ENCODE data around the gene SNTB2. TPM values are rescaled to one million over a fixed set of nuclear protein-coding genes. Genes with fewer than 3 reads are reported as not detected.
"Not testable (repeated sequence)": the region's sequence is repeated elsewhere in the genome, so short reads cannot be mapped to it uniquely, and the experiment has no call there.

Gene SNTB2
- total RNA-seq, 1 donor, result 35.5 TPM

DNA sequence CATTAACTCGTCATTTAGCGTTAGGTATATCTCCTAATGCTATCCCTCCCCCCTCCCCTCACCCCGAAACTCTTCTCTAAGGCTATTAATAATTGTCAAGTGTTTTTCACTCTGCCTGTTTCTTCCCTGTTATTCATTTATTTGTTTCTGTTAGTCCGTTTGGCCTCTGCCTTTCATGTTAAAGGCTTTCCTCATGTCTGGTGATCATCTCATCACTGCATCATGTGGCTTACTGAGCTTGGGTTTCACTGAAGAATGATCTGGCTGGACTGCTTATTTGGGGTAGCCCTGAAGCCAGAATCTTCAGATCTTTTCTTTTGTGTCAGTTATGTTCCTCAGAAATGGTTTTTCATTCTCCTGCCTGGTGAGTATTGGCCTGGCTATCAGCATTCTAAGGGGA is 45.0 kb upstream of the SNTB2 start:
- Histone ChIP-seq H3K27ac (ENCODE audit: low read depth, low read length) (no peak overlapping the region), H3K4me2 (ENCODE audit: insufficient read depth, low read length) (no peak overlapping the region), H3K79me2 (ENCODE audit: insufficient read depth, low read length) (peaks cover 39% of the 10 kb centered on the region), H3K4me3 (ENCODE audit: insufficient read depth, low read length) (no peak overlapping the region), H3K9me3 (ENCODE audit: low read depth, low read length) (no peaks in the 10 kb centered on the region), H2AFZ (ENCODE audit: low read length) (no peak overlapping the region), H3K36me3 (ENCODE audit: insufficient read depth, low read length) (peaks cover 69% of the 10 kb centered on the region), H4K20me1 (ENCODE audit: insufficient read depth, low read length) (no peaks in the 10 kb centered on the region), H3K4me1 (ENCODE audit: insufficient read depth, low read length) (no peaks in the 10 kb centered on the region), H3K27me3 (ENCODE audit: insufficient read depth, low read length) (no peaks in the 10 kb centered on the region)
- no peak for DNase-seq (ENCODE audit: insufficient read length, low spot score, missing footprints)
- TF ChIP-seq, protein P1, sequence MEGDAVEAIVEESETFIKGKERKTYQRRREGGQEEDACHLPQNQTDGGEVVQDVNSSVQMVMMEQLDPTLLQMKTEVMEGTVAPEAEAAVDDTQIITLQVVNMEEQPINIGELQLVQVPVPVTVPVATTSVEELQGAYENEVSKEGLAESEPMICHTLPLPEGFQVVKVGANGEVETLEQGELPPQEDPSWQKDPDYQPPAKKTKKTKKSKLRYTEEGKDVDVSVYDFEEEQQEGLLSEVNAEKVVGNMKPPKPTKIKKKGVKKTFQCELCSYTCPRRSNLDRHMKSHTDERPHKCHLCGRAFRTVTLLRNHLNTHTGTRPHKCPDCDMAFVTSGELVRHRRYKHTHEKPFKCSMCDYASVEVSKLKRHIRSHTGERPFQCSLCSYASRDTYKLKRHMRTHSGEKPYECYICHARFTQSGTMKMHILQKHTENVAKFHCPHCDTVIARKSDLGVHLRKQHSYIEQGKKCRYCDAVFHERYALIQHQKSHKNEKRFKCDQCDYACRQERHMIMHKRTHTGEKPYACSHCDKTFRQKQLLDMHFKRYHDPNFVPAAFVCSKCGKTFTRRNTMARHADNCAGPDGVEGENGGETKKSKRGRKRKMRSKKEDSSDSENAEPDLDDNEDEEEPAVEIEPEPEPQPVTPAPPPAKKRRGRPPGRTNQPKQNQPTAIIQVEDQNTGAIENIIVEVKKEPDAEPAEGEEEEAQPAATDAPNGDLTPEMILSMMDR (IDR thresholded peaks at IDR 0.05; ENCODE audit: extremely low read depth, low read depth, low read length), result no peak

DNA sequence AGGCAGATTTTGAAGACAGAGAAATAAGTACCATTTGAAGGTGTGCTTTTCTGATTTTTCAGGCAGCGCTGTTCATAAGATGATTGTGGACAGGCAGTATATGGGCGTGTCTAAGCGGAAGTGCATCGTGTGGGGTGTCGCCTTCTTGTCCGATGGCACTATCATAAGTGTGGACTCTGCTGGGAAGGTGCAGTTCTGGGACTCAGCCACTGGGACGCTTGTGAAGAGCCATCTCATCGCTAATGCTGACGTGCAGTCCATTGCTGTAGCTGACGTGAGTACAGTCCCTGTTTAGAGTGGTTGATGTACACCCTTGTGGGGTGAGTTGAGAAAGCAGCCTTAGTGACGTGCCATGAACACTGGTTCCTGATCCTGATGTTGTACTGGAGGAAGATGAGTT is 43.8 kb upstream of the SNTB2 start:
- Histone ChIP-seq H4K20me1 (ENCODE audit: insufficient read depth, low read length) (no peaks in the 10 kb centered on the region), H3K4me3 (ENCODE audit: insufficient read depth, low read length) (no peak overlapping the region), H3K4me1 (ENCODE audit: insufficient read depth, low read length) (no peaks in the 10 kb centered on the region), H3K9me3 (ENCODE audit: low read depth, low read length) (no peaks in the 10 kb centered on the region), H3K27ac (ENCODE audit: low read depth, low read length) (no peak overlapping the region), H3K27me3 (ENCODE audit: insufficient read depth, low read length) (no peaks in the 10 kb centered on the region), H3K79me2 (ENCODE audit: insufficient read depth, low read length) (peaks cover 31% of the 10 kb centered on the region), H3K36me3 (ENCODE audit: insufficient read depth, low read length) (peaks cover 57% of the 10 kb centered on the region), H3K4me2 (ENCODE audit: insufficient read depth, low read length) (no peak overlapping the region), H2AFZ (ENCODE audit: low read length) (no peak overlapping the region)
- TF ChIP-seq, protein P1 (IDR thresholded peaks at IDR 0.05; ENCODE audit: extremely low read depth, low read depth, low read length), result no peak
- no peak for DNase-seq (ENCODE audit: insufficient read length, low spot score, missing footprints)

DNA sequence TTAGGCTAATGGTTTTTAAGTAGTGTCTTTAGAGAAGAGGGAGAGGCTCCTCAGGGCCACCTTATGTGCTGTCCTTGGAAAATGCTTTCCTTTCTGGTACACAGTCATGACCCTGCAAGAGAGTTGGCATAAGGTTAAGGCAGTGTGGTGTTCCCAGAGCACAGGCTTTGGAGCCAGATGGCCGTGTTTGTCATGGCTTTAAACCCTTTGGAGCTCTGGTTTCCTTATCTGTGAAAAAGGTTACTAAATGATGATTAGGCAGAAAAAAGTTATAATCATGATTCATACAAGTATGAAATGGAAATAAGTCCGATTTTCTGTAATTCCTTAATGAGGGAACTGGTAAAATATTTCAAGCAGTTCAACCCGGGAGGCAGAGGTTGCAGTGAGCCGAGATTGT is 41.3 kb upstream of the SNTB2 start:
- no peak overlapping the region for H2AFZ ChIP-seq (ENCODE audit: low read length)
- DNase-seq (ENCODE audit: insufficient read length, low spot score, missing footprints), result peak; percentile 73
- no peaks in the 10 kb centered on the region for H4K20me1 ChIP-seq (ENCODE audit: insufficient read depth, low read length)
- H3K79me2 ChIP-seq (ENCODE audit: insufficient read depth, low read length), result peaks cover 25% of the 10 kb centered on the region
- H3K9me3 ChIP-seq (ENCODE audit: low read depth, low read length), result no peaks in the 10 kb centered on the region
- no peaks in the 10 kb centered on the region for H3K27me3 ChIP-seq (ENCODE audit: insufficient read depth, low read length)
- H3K4me3 ChIP-seq (ENCODE audit: insufficient read depth, low read length), result no peak overlapping the region
- TF ChIP-seq, protein P1 (IDR thresholded peaks at IDR 0.05; ENCODE audit: extremely low read depth, low read depth, low read length), result no peak
- peak overlapping the region; percentile 53 for H3K27ac ChIP-seq (ENCODE audit: low read depth, low read length)
- no peak overlapping the region for H3K4me2 ChIP-seq (ENCODE audit: insufficient read depth, low read length)
- H3K4me1 ChIP-seq (ENCODE audit: insufficient read depth, low read length), result no peaks in the 10 kb centered on the region
- H3K36me3 ChIP-seq (ENCODE audit: insufficient read depth, low read length), result peaks cover 49% of the 10 kb centered on the region

DNA sequence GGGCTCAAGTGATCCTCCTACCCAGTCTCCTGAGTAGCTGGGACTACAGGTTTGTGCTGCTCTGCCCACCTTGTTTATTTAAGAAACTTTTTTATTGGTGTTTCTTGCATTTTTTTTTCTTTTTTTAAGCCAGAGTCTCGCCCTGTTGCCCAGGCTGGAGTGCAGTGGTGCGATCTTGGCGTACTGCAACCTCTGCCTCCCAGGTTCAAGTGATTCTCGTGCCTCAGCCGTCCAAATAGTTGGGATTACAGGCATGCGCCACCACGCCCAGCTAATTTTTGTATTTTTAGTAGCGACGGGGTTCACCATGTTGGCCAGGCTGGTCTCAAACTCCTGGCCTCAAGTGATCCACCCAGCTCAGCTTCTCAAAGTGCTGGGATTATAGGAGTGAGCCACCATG is 37.3 kb upstream of the SNTB2 start:
- H3K27me3 ChIP-seq (ENCODE audit: insufficient read depth, low read length); H3K27ac ChIP-seq (ENCODE audit: low read depth, low read length); DNase-seq (ENCODE audit: insufficient read length, low spot score, missing footprints); H2AFZ ChIP-seq (ENCODE audit: low read length); H3K4me2 ChIP-seq (ENCODE audit: insufficient read depth, low read length); H3K4me1 ChIP-seq (ENCODE audit: insufficient read depth, low read length); H4K20me1 ChIP-seq (ENCODE audit: insufficient read depth, low read length); H3K9me3 ChIP-seq (ENCODE audit: low read depth, low read length); H3K4me3 ChIP-seq (ENCODE audit: insufficient read depth, low read length): not testable (repeated sequence)
- Histone ChIP-seq H3K36me3 (ENCODE audit: insufficient read depth, low read length) (peaks cover 46% of the 10 kb centered on the region), H3K79me2 (ENCODE audit: insufficient read depth, low read length) (peaks cover 13% of the 10 kb centered on the region)
